ENCODE measurements around the gene RAB3A. TPM values are rescaled to one million over a fixed set of nuclear protein-coding genes. Genes with fewer than 3 reads are reported as not detected.

The RAB3A gene
- total RNA-seq, 4 donors from 2014 or later: 0.30 to 0.76 (median 0.44) TPM; not detected in 1

DNA sequence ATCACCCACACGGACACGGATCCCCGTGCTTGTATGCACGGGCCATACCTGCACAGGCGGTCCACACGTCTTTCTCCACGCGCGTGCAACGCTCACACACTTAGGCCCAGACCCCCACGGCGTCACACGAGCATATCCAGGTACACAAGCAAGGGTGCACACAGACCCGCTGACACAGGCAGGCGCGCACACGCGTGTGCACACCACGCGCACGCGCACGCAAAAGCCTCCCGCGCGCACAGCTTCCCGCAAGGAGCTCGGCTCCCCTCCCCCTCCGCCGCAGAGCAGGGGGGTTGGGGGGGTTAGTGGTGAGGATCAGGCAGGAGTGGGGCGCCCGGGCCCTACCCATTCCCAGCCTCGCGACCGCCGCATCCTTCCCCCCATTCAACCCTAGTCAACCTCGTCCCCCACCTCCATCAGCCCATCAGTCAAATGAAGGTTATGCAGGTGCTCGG, 407 bp downstream of the RAB3A start:
- 0% methylated on average over 5 to 9 of the region's 38 CpGs for WGBS, 2 donors
- no peaks in the 10 kb centered on the region for H3K9me3 ChIP-seq
- peak overlapping the region; percentile 66 to 86 (median 74) for H3K4me3 ChIP-seq
- no peaks in the 10 kb centered on the region for H3K27me3 ChIP-seq
- peak overlapping the region; percentile 59 to 99 (median 80) for H3K27ac ChIP-seq
- peaks cover 0 to 20% (median 0%) of the 10 kb centered on the region in 3 donors for H3K36me3 ChIP-seq
- DNase-seq: no peak
- peaks cover 13 to 50% (median 19%) of the 10 kb centered on the region in 3 donors for H3K4me1 ChIP-seq
- intact Hi-C loops (cut with DNase I): no loop called here
- TF ChIP-seq POLR2A (IDR thresholded peaks at IDR 0.05): no peak
- TF ChIP-seq, protein P1, sequence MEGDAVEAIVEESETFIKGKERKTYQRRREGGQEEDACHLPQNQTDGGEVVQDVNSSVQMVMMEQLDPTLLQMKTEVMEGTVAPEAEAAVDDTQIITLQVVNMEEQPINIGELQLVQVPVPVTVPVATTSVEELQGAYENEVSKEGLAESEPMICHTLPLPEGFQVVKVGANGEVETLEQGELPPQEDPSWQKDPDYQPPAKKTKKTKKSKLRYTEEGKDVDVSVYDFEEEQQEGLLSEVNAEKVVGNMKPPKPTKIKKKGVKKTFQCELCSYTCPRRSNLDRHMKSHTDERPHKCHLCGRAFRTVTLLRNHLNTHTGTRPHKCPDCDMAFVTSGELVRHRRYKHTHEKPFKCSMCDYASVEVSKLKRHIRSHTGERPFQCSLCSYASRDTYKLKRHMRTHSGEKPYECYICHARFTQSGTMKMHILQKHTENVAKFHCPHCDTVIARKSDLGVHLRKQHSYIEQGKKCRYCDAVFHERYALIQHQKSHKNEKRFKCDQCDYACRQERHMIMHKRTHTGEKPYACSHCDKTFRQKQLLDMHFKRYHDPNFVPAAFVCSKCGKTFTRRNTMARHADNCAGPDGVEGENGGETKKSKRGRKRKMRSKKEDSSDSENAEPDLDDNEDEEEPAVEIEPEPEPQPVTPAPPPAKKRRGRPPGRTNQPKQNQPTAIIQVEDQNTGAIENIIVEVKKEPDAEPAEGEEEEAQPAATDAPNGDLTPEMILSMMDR (IDR thresholded peaks at IDR 0.05): no peak

DNA sequence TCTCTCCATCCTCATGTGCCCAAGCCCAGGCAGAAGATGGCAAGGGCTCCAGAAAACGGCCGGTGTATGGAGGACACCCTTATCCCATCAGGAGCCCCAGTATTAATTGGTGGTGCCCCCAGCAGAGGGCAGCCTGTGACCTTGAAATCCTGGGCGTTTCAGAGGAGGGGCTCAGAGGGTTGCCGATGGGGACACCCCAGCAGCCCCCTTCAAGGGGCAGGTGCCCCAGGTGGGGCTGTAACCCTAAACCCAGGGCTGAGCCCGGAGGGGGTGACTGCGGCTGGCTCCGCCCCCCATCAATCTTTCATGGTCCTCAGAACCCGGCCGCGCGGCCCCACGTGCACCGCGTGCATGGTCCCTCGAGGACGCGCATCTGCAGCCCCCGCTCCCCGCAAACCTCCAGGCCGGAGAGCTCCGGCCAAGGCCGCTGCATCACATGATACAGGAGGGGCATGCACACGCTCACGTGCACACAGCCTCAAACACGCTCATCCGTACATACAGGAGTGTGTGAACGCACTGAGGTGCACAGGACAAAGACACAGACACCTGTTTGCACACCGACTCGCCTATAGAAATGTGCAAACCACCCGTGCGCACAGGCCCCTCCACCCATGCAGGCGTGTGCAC, 949 bp downstream of the RAB3A start:
- 7 to 14% methylated on average over 4 to 14 of the region's 32 CpGs for WGBS, 2 donors
- H3K9me3 ChIP-seq: no peaks in the 10 kb centered on the region
- no peak for DNase-seq
- H3K4me1 ChIP-seq: peaks cover 13 to 46% (median 19%) of the 10 kb centered on the region in 3 donors
- H3K27me3 ChIP-seq: no peaks in the 10 kb centered on the region
- intact Hi-C loops (cut with DNase I): no loop called here
- TF ChIP-seq, protein P1 (IDR thresholded peaks at IDR 0.05): peak in 2 of 6 experiments; percentile 16 to 28
- TF ChIP-seq POLR2A (IDR thresholded peaks at IDR 0.05): no peak
- peaks cover 0 to 26% (median 0%) of the 10 kb centered on the region in 3 donors for H3K36me3 ChIP-seq
- H3K4me3 ChIP-seq: peak overlapping the region; percentile 66 to 86 (median 74)
- peak overlapping the region in 1 of 4 donors; percentile 99 for H3K27ac ChIP-seq

DNA sequence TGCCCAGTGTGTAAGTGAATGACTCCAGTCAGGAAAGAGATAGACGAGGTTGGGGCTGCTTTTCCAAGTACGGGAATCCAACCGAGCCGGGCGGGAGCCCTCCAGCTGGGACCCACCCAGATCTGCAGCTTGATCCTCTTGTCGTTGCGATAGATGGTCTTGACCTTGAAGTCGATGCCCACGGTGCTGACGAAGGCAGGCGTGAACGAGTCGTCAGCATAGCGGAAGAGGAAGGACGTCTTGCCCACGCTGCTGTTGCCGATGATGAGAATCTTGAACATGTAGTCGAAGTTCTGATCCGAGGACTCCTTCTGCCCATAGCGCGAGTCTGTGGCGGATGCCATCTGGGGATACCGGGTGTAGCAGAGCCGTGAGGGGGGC, 1.5 kb downstream of the RAB3A start:
- H3K4me3 ChIP-seq: no peak overlapping the region
- peaks cover 0 to 29% (median 0%) of the 10 kb centered on the region in 3 donors for H3K36me3 ChIP-seq
- no peak for TF ChIP-seq POLR2A (IDR thresholded peaks at IDR 0.05)
- TF ChIP-seq, protein P1 (IDR thresholded peaks at IDR 0.05): no peak
- H3K27me3 ChIP-seq: no peaks in the 10 kb centered on the region
- 77 to 87% methylated on average over 17 to 21 of the region's 24 CpGs for WGBS, 2 donors
- H3K27ac ChIP-seq: no peak overlapping the region
- H3K4me1 ChIP-seq: peaks cover 13 to 41% (median 19%) of the 10 kb centered on the region in 3 donors
- intact Hi-C loops (cut with DNase I): no loop called here
- no peaks in the 10 kb centered on the region for H3K9me3 ChIP-seq
- DNase-seq: no peak

DNA sequence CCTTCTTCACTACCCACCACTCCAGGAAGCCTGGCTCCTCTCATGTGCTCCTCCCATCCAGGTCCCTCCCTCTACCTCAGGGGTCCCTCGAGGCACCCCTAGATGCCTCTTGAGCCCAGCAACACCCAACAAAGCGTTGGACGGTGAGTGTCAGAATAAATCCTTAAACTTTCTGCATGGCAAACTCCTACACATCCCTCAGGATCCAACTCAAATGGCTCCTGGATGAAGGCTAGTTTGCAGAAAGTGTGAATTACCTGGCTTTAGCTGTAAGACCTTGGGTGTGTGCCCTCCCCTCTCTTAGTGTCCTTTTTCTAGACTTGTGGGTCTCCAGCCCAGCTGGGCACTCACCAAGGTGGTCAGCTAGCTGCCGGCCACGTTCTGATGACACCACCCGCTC, 5.5 kb downstream of the RAB3A start:
- peaks cover 25 to 32% (median 29%) of the 10 kb centered on the region in 3 donors for H3K4me1 ChIP-seq
- H3K27ac ChIP-seq: no peak overlapping the region
- intact Hi-C loops (cut with DNase I): loop anchor here (5.0 kb wide), 1 partner anchor 59 kb away; a partner anchor contains a TSS
- no peak for DNase-seq
- peaks cover 0 to 46% (median 3%) of the 10 kb centered on the region in 3 donors for H3K36me3 ChIP-seq
- TF ChIP-seq POLR2A (IDR thresholded peaks at IDR 0.05): no peak
- TF ChIP-seq, protein P1 (IDR thresholded peaks at IDR 0.05): no peak
- no peaks in the 10 kb centered on the region for H3K9me3 ChIP-seq
- WGBS, 2 donors: 88 to 90% methylated on average over 6 of the region's 6 CpGs
- H3K27me3 ChIP-seq: no peaks in the 10 kb centered on the region
- no peak overlapping the region for H3K4me3 ChIP-seq

DNA sequence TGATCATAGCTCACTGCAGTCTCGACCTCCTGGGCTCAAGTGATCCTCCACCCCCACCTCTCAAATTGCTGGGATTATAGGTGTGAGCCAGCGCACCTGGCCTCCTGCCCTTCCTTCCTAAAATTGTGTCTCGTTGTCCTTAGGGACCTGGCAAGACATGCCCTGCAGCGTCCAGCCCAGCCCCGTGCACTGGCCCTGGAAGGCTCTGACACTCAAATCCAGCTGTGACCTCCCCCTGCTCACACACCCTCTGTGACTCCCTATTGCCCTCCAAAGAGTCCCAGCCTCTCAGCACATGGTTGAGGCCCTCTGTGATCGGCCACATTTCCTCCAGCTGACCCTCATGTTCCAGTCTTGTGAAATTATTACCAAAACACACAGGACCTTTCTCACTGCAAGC, 5.9 kb downstream of the RAB3A start:
- 66 to 68% methylated on average over 6 of the region's 6 CpGs for WGBS, 2 donors
- no peak for TF ChIP-seq POLR2A (IDR thresholded peaks at IDR 0.05)
- TF ChIP-seq, protein P1 (IDR thresholded peaks at IDR 0.05): no peak
- peaks cover 21 to 30% (median 24%) of the 10 kb centered on the region in 3 donors for H3K4me1 ChIP-seq
- peaks cover 0 to 46% (median 3%) of the 10 kb centered on the region in 3 donors for H3K36me3 ChIP-seq
- H3K27ac ChIP-seq: no peak overlapping the region
- H3K9me3 ChIP-seq: no peaks in the 10 kb centered on the region
- no peaks in the 10 kb centered on the region for H3K27me3 ChIP-seq
- no peak overlapping the region for H3K4me3 ChIP-seq
- intact Hi-C loops (cut with DNase I): loop anchor here (5.0 kb wide), 1 partner anchor 59 kb away; a partner anchor contains a TSS
- DNase-seq: no peak

Measured in esophagus squamous epithelium (tissue), 5 donors.